SK-MEL-5 (cell line): Measurements from ENCODE around the gene PPP2R5C. TPM values are rescaled to one million over a fixed set of nuclear protein-coding genes. Genes with fewer than 3 reads are reported as not detected.
"Not testable (repeated sequence)": the region's sequence is repeated elsewhere in the genome, so short reads cannot be mapped to it uniquely, and the experiment has no call there.

Experiments used
- DNase-seq: peaks from one replicate; pipeline ENCODE4 v3.0.0-alpha.2; 2016; ENCODE audit warnings: low read depth, low spot score
- in situ Hi-C: cut with HindIII; loops from 2 replicates; pipeline ENCODE4 v1.10.0; 2016; ENCODE audit warnings: low sequenced_read_pairs, high pct_unique_total_duplicates, low pct_unique_long_range_greater_than_20kb
- polyA plus RNA-seq, 2 experiments: library from polyadenylated mRNA; depleted of rRNA; stranded (reverse); fragments of >200 nt; gene quantifications; 2 replicates each; pipeline ENCODE4 v1.2.3, GENCODE V29; 2015
- total RNA-seq: library from RNA; depleted of rRNA; stranded (reverse); fragments of >200 nt; shearing (Covaris generic); gene quantifications from 2 replicates; pipeline ENCODE4 v1.2.3, GENCODE V29; 2014; rRNA removed

The PPP2R5C gene
- 216 and 235 TPM in 2 replicates for total RNA-seq
- polyA plus RNA-seq (2015; cell fraction: cytosol; rRNA removed), result 130 and 163 TPM in 2 replicates
- 118 and 121 TPM in 2 replicates for polyA plus RNA-seq (2015; cell fraction: nucleus; rRNA removed)

DNA sequence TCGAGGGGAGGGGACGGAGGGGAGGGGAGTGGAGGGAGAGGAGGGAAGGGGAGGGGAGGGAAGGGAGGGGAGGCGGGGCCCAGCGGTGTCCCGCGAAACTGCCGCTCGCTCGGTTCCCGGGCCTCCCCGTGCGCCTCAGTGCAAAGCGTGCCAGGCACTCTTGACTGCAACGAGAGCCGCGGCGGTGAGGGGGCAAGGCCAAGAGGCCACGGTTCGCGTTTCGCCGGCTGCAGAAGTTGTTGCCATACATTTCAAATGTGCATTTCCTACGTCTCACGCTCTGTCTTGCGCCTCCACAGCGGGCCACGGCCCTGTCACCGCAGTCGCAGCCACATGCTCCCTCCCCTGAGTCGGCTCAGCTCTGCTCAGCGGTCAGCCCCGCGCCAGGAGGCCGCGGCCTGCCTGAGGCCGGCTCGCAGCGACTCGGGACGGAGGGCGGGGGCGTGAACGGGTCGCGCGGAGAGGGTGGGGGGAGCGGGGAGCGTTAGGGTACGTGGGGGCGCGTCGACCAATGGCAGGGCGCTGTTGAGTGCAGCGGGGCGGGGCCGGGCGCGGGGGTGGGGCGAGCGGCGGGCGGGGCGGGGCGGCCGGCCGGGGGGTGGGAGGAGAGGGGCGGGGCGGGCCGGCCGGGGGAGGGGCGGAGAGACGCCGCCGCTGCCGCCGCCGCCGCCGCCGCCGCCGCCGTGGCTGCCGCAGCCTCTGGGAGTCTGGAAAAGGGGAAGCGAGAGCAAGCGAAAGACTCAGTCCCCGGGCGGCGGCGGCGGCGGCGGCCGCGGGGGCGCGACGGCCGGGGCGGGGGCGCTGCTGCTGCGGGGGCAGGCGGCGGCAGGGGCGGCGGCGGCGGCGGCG, at the start of gene PPP2R5C:
Gene PPP2R5C, plus strand, starts transcription at position 678 of the 849 bp plus-strand sequence. CDS start 185 bp downstream, outside the sequence.
- in situ Hi-C loops, result no loop called here
- DNase-seq, result peak; percentile 89

DNA sequence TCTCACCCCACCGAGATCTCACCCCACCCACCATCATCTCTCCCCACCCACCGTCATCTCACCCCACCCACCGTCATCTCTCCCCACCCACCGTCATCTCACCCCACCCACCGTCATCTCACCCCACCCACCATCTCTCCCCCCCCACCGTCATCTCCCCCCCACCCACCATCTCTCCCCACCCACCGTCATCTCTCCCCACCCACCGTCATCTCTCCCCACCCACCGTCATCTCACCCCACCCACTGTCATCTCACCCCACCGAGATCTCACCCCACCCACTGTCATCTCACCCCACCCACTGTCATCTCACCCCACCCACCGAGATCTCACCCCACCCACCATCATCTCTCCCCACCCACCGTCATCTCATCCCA, 49.7 kb upstream of the PPP2R5C start:
- DNase-seq, in situ Hi-C loops: not testable (repeated sequence)

DNA sequence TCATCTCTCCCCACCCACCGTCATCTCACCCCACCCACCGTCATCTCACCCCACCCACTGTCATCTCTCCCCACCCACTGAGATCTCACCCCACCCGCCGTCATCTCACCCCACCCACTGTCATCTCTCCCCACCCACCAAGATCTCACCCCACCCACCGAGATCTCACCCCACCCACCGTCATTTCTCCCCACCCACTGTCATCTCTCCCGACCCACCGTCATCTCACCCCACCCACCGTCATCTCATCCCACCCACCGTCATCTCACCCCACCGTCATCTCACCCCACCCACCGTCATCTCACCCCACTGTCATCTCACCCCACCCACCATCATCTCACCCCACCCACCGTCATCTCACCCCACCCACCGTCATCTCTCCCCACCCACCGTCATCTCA, 49.2 kb upstream of the PPP2R5C start:
- DNase-seq, in situ Hi-C loops: not testable (repeated sequence)

DNA sequence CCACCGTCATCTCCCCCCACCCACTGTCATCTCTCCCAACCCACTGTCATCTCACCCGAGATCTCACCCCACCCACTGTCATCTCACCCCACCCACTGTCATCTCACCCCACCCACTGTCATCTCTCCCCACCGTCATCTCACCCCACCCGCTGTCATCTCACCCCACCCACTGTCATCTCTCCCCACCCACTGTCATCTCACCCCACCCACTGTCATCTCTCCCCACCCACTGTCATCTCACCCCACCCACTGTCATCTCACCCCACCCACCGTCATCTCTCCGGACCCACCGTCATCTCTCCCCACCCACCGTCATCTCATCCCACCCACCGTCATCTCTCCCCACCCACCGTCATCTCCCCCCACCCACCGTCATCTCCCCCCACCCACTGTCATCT, 48.4 kb upstream of the PPP2R5C start:
- in situ Hi-C loops, DNase-seq: not testable (repeated sequence)

DNA sequence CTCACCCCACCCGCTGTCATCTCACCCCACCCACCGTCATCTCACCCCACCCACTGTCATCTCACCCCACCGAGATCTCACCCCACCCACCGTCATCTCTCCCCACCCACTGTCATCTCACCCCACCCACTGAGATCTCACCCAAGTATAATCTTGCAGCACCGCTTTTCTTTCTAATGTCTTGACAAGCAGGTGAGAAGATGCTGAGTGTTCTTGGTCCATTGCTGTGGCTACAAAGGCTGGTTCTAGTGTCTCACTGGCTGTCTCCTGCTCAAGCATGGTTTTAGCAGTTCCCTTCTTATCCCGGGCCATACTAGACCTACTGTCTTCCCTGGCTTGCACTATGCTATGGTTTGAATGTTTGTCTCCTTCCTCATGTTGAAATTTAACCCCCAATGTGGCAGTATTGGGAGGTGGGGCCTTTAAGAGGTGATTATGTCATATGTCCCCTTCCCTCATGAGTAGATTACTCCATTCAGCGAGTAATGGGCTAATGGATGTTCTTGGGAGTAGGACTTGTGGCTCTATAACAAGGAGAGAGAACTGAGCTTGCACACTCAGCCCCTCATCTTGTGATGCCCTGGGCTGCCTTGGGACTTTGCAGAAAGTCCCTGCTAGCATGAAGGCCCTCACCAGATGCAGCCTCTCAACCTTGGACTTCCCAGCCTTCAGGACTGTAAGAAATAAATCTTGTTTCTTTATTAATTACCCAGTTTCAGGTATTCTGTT, 47.7 kb upstream of the PPP2R5C start:
- in situ Hi-C loops, result no loop called here
- DNase-seq, result no peak

DNA sequence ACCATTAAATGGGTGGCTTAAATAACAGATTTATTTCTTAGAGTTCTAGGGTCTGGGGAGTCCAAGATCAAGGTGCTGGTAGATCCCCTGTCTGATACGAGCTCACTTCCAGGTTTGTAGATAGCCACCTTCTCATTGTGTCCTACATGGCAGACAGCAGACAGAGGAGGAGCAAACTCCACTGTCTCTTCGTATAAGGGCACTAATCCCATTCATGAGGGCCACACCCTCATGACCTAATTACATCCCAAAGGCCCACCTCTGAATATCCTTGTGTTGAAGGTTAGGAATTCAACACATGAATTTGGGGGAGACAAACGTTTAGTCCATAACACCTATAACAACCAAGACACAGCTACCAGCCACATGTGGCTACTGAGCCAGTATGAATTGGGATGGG, 47.1 kb upstream of the PPP2R5C start:
- no peak for DNase-seq
- in situ Hi-C loops, result no loop called here

DNA sequence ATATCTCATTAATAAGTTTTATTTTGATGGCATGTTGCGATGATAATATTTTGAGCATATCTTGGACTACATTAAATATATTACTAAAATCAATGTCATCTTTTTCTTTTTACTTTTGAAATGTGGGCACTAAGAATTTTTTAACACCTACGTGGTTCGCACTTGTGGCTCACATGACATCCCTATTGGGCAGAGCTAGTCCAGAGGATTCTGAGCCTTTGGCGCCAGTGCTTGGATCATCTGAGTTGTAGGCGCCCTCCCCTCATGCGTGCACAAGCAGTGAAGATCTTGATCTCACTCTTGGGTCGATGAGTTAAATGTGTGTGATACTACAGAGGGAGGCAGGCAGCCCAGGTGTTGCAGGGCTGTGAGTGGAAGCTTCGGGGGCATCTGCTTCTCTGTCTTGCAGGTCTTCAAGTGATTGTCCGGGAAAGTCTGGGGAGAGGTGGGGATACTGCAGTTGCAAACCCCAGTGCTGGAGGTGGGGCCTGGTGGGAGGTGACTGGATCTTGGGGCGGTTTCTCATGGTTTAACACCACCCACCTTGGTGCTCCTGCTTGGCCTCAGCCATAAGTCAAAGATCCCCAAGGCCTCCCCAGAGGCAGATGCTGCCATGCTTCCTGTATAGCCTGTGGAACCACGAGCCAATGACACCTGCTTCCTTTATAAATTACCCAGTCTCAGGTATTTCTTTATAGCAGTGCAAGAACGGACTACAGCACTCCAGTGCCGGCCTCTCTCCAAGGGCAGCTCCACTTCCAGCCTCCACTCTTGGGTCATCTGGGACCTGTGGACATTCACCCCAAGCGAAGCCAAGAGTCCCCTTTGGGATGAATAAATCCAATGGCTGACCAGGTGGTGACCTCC, 46.1 kb upstream of the PPP2R5C start:
- in situ Hi-C loops, result no loop called here
- DNase-seq, result no peak

DNA sequence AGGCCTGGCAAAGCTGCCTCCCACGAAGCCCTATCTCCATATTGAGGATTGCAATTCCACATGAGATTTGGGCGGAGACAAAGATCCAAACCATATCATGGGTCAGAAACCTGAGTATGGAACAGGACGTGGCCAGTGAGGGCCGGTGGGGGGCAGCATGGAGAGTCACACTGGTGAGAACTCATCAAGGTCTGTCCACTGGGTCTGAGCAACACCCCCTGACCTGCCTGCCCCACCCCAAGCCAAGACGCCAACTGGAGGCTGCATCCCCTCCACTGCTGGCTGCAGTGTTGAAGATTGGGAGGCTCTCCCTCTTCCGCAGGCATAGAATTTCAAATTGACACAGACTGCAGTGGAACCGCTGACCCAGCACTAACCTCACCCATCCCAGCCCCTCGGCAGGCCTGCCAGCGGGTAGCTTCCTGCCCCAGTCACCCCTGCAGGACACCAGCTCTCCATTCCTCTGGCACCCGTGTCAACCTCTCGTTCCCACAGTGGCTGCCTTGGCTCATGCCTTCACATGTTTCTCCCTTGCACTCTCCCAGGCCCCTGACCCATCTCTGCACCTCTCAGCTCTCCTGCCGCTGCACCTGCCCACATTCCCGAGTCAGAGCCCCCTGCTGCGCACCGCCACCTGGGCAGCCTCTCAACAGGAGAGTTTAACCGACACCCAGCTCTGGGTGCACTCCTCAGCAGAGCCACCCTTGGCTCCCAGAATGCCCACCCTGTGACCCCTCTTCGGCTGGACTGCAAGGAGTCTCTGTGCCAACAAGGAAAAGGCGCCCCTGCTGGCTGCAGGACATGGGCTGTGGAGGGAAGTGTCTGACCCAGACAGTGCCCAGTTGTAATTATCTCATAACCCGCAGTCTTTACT, 45.2 kb upstream of the PPP2R5C start:
- DNase-seq, result no peak
- in situ Hi-C loops, result no loop called here

DNA sequence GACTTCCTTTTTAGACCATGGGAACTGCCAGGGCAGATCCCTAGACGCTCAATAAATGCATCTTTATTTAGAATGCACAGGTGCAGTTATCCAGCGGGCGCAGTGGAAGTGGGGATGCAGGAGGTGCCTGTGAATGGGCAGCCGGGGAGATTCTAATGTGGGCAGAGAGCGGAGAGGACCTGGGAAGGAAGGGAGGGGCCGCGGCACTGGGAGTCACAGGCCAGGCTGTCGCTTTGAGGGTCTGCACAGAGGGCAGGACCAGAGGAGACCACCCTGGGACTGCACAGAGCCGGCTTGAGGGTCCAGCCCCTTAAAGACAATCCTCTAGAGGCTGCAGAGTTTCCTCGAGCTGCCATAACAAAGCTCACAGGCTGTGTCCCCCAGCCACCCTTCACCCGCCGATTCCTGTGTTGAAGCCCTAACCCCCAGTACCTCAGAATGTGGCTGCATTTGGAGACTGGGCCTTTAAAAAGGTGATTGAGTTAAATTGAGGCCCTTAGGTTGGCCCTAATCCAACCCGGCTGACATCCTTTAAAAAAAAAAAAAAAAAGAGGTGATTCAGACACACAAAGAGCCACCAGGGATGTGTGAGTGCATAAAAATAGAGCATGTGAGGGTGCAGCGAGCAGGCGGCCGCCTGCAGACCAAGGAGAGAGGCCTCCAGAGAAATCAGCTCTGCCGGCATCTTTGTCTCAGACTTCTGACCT, 44.4 kb upstream of the PPP2R5C start:
- peak; percentile 42 for DNase-seq
- in situ Hi-C loops, result no loop called here

DNA sequence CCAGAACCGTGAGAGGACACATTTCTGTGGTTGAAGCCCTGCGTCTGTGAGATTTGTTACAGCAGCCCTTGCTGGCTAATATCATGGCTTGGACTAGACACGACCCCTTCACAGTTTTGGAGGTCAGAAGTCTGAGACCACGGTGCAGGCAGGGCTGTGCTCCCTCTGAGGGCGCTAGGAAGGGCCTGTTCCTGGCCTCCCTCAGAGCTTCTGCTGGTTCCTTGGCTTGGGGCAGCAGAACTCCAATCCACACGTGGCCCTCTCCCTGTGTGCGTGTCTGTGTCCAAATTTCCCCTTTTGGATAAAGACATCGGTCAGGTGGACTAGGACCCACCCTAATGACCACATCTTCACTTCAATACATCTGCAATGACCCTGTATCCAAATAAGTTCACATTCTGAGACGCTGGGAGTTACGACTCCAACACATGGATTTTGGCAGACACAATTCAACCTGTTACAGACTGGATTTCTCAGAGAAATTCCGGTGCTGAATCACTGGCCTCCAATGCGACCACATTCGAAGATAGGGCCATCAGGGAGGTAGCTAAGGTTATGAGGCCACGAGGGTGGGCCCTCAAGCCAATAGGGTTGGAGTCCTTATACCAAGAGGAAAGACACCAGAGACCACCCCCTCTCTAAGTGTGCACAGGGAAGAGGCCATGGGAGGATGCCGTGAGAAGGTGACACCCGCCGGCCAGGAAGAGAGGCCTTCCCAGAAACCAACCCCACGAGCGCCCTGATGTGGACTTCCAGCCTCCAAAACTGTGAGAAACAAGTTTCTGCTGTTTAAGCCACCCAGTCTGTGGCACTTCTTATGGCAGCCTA, 43.6 kb upstream of the PPP2R5C start:
- in situ Hi-C loops, result no loop called here
- no peak for DNase-seq

DNA sequence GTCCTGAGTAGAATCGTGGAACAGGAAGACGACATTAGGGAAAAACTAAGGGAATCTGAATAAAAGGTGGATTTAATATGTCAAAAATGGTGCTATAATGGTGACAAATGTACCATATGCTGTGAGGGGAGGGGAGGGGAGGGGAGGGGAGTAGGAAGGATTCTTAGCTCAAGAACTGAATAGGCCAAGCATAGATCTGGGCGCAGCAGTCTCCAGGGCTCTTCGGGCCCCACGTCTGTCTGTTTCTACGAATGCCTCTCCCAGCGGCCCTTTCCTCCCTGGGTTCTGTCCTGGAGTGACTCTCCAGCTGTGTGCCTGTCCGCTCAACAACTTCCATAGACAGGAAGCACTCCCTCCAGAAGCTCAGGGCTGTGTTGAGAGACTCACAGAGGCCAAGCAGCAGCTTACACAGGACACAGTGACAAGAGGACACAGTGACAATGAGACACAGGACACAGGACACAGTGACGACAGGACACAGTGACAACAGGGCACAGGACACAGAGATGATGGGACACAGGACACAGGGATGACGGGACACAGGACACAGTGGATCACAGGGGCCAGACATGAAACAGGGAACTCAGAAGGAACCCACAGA, 42.4 kb upstream of the PPP2R5C start:
- no peak for DNase-seq
- in situ Hi-C loops, result no loop called here

DNA sequence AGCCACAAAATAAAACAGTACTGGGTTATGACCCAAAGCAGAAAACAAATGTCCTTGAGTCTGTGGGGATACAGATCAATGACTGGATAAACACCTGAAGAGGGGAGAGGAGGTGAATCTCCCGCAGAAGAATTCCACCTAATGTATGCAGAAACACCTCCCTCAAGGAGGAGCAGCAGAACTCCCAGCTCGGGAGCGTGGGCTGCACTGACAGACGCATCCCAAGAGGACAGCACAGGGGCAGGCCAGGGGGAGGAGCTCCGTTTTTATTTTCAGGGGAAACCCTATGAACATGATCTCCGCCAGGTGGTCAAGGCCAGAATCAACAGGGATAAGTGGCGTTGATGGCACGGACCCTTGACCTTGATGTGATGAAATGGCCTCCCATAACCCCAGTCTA, 41.8 kb upstream of the PPP2R5C start:
- in situ Hi-C loops, result no loop called here
- DNase-seq, result no peak

DNA sequence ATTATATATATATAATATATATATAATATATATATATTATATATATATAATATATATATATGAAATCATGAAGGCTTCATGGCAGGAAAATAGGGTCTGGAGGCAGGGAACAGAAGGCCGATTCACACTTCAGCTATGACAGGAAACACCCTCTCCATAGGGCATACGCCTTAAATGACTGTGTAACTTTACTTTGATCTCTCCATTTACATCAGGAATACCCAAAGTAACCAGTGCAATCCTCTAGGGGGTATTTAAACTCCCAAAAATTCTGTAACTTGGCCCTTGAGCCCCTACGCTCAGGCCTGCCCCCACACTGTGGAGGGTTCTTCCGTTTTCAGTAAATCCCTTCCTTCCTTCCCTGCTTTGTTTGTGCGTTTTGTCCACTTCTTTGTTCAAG, 40.4 kb upstream of the PPP2R5C start:
- peak; percentile 84 for DNase-seq
- in situ Hi-C loops, result no loop called here

DNA sequence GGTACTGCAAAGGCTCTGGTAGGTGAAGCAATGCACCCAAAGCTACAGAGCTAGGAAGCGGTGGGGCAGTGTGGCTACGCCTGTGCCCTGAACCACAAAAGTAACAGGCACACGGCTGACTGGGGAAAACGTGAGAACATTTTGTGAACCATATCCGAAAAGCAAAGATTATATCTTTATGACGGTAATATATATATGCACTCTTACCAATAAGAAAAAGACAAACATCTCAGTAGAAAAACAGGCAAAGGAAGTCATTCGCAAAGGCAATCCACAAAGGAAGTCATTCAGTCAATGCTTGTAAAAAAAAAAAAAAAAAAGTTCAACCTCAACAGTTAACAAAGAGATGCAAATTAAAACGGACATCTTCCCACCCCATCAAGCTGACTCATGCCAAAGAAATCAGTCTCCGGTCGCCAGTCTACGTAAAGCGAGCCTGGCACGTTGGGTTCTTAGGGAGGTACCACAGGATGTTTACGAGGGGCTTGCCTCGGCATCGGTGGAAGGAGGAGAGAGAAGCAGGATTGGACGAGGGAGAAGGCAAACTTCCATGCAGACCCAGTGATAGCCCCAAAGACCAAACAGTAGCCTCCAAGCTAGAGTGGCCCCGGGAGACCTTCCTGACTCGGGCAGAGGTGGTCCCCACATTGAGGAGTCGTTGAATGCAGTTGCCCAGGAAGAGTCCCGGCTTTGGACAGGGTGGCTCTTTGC, 39.4 kb upstream of the PPP2R5C start:
- peak; percentile 99 for DNase-seq
- in situ Hi-C loops, result no loop called here
